ENCODE results near the gene NAA20. TPM values are rescaled to one million over a fixed set of nuclear protein-coding genes. Genes with fewer than 3 reads are reported as not detected.

The NAA20 gene
- total and polyA plus RNA-seq, 2 of the 13 experiments (the other 11 are each of a cell fraction or from before 2014, with no cell fraction given), result 81.9 to 82.8 TPM

- Histone ChIP-seq H3K36me3 (replicated peaks in 1 of 2; ENCODE audit: control insufficient read depth in 1 of 2, insufficient read depth in 2 of 2, low read length in 2 of 2) (no peaks in the 10 kb centered on the region), H3K4me1 (ENCODE audit: insufficient read depth, low read length) (peaks cover 38% of the 10 kb centered on the region), H3K4me2 (ENCODE audit: low read depth, low read length) (no peak overlapping the region), H3K9ac (ENCODE audit: insufficient read depth, low read depth, low read length) (no peak overlapping the region), H2AFZ (ENCODE audit: low read length) (no peak overlapping the region), H3K4me3 (replicated peaks in 1 of 3; ENCODE audit: insufficient read depth in 1 of 3, low read depth in 2 of 3, low read length in 3 of 3) (no peak overlapping the region), H3K27me3 (ENCODE audit: control insufficient read depth in 1 of 2, insufficient read depth in 2 of 2, low read length in 2 of 2) (no peaks in the 10 kb centered on the region), H3K79me2 (ENCODE audit: insufficient read depth, low read length) (no peaks in the 10 kb centered on the region), H3K9me3 (ENCODE audit: low read length) (no peaks in the 10 kb centered on the region), H3K27ac (ENCODE audit: extremely low read length, insufficient read depth, low read length) (no peak overlapping the region), H4K20me1 (ENCODE audit: insufficient read depth, low read length) (no peaks in the 10 kb centered on the region)
- intact Hi-C loops (cut with micrococcal nuclease; ENCODE audit: unreplicated experiment) (no loop called here), in situ Hi-C loops (cut with HindIII; ENCODE audit: extremely low pct_ligation_motif_present, low pct_unique_long_range_greater_than_20kb) (no loop called here)
- ChIA-PET CTCF (ENCODE audit: low intra/inter-chr PET ratio, low total read pairs) (no interaction called here), POLR2A (no interaction called here)
- TF ChIP-seq, protein P1, sequence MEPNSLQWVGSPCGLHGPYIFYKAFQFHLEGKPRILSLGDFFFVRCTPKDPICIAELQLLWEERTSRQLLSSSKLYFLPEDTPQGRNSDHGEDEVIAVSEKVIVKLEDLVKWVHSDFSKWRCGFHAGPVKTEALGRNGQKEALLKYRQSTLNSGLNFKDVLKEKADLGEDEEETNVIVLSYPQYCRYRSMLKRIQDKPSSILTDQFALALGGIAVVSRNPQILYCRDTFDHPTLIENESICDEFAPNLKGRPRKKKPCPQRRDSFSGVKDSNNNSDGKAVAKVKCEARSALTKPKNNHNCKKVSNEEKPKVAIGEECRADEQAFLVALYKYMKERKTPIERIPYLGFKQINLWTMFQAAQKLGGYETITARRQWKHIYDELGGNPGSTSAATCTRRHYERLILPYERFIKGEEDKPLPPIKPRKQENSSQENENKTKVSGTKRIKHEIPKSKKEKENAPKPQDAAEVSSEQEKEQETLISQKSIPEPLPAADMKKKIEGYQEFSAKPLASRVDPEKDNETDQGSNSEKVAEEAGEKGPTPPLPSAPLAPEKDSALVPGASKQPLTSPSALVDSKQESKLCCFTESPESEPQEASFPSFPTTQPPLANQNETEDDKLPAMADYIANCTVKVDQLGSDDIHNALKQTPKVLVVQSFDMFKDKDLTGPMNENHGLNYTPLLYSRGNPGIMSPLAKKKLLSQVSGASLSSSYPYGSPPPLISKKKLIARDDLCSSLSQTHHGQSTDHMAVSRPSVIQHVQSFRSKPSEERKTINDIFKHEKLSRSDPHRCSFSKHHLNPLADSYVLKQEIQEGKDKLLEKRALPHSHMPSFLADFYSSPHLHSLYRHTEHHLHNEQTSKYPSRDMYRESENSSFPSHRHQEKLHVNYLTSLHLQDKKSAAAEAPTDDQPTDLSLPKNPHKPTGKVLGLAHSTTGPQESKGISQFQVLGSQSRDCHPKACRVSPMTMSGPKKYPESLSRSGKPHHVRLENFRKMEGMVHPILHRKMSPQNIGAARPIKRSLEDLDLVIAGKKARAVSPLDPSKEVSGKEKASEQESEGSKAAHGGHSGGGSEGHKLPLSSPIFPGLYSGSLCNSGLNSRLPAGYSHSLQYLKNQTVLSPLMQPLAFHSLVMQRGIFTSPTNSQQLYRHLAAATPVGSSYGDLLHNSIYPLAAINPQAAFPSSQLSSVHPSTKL (CRISPR knock-in tag; IDR thresholded peaks at IDR 0.05), result 0 out of 2 replicates have a peak, but pooled peaks have one; percentile 8
- TF ChIP-seq, protein P2, sequence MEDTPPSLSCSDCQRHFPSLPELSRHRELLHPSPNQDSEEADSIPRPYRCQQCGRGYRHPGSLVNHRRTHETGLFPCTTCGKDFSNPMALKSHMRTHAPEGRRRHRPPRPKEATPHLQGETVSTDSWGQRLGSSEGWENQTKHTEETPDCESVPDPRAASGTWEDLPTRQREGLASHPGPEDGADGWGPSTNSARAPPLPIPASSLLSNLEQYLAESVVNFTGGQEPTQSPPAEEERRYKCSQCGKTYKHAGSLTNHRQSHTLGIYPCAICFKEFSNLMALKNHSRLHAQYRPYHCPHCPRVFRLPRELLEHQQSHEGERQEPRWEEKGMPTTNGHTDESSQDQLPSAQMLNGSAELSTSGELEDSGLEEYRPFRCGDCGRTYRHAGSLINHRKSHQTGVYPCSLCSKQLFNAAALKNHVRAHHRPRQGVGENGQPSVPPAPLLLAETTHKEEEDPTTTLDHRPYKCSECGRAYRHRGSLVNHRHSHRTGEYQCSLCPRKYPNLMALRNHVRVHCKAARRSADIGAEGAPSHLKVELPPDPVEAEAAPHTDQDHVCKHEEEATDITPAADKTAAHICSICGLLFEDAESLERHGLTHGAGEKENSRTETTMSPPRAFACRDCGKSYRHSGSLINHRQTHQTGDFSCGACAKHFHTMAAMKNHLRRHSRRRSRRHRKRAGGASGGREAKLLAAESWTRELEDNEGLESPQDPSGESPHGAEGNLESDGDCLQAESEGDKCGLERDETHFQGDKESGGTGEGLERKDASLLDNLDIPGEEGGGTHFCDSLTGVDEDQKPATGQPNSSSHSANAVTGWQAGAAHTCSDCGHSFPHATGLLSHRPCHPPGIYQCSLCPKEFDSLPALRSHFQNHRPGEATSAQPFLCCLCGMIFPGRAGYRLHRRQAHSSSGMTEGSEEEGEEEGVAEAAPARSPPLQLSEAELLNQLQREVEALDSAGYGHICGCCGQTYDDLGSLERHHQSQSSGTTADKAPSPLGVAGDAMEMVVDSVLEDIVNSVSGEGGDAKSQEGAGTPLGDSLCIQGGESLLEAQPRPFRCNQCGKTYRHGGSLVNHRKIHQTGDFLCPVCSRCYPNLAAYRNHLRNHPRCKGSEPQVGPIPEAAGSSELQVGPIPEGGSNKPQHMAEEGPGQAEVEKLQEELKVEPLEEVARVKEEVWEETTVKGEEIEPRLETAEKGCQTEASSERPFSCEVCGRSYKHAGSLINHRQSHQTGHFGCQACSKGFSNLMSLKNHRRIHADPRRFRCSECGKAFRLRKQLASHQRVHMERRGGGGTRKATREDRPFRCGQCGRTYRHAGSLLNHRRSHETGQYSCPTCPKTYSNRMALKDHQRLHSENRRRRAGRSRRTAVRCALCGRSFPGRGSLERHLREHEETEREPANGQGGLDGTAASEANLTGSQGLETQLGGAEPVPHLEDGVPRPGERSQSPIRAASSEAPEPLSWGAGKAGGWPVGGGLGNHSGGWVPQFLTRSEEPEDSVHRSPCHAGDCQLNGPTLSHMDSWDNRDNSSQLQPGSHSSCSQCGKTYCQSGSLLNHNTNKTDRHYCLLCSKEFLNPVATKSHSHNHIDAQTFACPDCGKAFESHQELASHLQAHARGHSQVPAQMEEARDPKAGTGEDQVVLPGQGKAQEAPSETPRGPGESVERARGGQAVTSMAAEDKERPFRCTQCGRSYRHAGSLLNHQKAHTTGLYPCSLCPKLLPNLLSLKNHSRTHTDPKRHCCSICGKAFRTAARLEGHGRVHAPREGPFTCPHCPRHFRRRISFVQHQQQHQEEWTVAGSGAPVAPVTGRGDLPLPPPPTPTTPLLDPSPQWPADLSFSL (CRISPR knock-in tag; IDR thresholded peaks at IDR 0.05), result no peak
- peak; percentile 97 for TF ChIP-seq ZBTB33 (CRISPR knock-in tag; IDR thresholded peaks at IDR 0.05)
- peak; percentile 52 for TF ChIP-seq FOSL2 (CRISPR knock-in tag; IDR thresholded peaks at IDR 0.05)
- TF ChIP-seq NR2F6 (IDR thresholded peaks at IDR 0.05), result no peak
- TF ChIP-seq NR2F6 (CRISPR knock-in tag; IDR thresholded peaks at IDR 0.05), result 0 out of 2 replicates have a peak, but pooled peaks have one; percentile 30
- 0 out of 2 replicates have a peak, but pooled peaks have one; percentile 5 for TF ChIP-seq CREB1 (IDR thresholded peaks at IDR 0.05)
- TF ChIP-seq CREB1 (CRISPR knock-in tag; IDR thresholded peaks at IDR 0.05), result no peak
- ATAC-seq (no peak), DNase-seq (ENCODE audit: low spot score) (no peak), FAIRE-seq (no peak)
- 95% methylated on average over 8 of the region's 8 CpGs for WGBS (ENCODE audit: low lambda C conversion rate)
- no TSS peak for BruUV-seq (replicated peaks)
These were observed 36.1 kb upstream of the NAA20 start for GRCh38 chr20:19981031-19981451.
